Measurements from ENCODE around the gene LRRC43. TPM values are rescaled to one million over a fixed set of nuclear protein-coding genes. Genes with fewer than 3 reads are reported as not detected.
"Not testable (repeated sequence)": the region's sequence is repeated elsewhere in the genome, so short reads cannot be mapped to it uniquely, and the experiment has no call there.

Gene LRRC43
- total RNA-seq, 1 donor from 2014 or later = 0.99 TPM

GRCh38 chr12:122155705-122156104 is 27.2 kb upstream of the LRRC43 start:
- no peak for DNase-seq (ENCODE audit: low read depth in 2 of 2)

- DNase-seq (ENCODE audit: low read depth in 2 of 2) = no peak
Observed at GRCh38 chr12:122158700-122159285, 24.1 kb upstream of the LRRC43 start.

DNA sequence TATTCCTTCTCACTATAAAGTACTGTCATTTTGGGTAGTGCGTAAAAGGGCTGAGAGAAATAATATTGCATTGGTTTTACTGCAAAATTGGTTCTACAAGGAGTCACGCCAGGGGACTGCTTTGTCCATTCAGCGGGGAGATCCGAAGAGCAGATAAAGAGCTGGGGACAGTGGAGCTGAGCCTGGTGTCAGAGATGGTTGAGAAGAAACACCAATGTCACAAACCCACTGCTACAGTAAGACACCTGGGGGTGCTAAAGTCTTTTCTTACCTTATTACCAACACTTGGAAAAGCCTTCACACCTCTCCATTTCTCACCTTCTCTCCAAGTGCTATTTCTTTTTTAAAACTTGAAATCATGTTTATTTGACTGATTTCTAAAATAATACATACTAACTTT is 23.0 kb upstream of the LRRC43 start:
- DNase-seq (ENCODE audit: low read depth in 2 of 2) = no peak

DNA sequence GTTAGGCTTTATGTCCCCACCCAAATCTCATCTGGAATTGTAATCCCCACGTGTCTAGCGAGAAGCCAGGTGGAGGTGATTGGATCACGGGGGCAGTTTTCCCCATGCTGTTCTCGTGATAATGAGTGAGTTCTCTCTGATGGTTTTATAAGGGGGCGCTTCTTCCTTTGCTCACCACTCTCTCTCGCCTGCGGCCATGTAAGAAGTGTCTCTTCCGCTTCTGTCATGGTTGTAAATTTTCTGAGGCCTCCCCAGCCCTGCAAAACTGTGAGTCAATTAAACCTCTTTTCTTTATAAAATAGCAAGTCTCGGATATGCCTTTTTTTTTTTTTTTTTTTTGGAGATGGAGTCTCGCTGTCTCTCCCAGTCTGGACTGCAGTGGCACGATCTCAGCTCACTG is 22.2 kb upstream of the LRRC43 start:
- DNase-seq (ENCODE audit: low read depth in 2 of 2) = no peak

- DNase-seq (ENCODE audit: low read depth in 2 of 2) = no peak
Observed at GRCh38 chr12:122161682-122162081, 21.2 kb upstream of the LRRC43 start.

DNA sequence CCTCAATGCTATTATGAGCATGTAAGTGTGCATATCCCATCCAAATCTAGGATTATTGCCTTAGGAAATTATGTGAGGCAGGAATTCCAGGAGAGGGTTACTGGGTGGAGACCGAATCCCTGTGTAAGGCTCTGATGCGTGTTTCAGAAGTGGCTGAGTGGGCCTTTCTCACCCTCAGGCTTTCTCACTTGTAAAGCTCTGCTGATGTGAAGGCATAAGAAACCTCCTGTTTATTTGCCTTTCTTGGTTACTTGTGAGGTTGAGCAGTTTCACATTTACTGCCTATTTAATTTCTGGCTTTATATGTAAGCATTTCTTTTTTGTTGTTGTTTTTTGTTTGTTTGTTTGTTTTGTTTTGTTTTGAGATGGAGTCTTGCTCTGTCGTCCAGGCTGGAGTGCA is 19.9 kb upstream of the LRRC43 start:
- DNase-seq (ENCODE audit: low read depth in 2 of 2) = no peak

DNA sequence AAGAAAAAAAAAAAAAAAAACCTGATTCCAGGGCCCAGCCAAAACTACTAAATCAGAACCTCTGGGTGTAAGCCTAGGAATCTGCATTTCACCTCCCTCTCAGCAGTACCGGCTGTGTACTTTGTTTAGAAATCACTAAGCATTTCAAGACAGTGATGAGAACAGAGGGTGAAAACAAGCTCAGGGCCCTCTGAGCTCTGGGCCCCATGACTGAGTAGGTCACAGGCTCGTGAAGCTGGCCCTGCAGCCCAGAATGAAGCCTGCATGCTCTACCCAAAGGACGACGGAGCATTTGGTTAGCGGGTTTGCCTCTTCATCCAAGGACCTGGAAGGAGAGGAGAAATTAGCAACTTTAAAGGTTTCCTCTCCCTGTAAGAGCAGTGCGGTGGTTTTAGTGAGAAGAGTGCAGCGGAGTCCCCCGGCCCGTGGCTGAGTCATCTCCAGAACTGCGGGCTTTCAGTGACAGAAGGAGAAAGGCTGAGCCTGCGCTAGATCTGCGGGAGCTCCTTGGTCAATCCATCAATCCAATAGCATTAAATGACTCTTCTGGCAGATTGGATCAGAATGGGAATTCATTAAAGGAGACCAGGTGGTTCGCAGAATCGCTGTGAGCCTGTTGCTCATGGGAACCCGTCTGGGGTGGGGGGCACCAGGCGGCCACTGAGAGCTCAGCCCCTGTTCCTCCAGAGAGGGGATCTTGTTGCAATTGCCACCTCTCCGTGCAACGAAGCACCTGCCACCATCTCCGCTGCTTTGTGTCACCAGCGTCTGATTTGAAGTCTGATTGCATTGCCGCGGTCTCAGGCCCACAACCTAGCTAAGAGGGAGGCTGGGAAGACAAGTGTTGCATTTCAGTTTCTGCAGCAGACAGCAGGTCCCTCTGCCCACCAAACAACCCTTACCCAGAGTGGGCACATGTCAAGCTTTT is 16.2 kb upstream of the LRRC43 start:
- DNase-seq (ENCODE audit: low read depth in 2 of 2) = no peak

DNA sequence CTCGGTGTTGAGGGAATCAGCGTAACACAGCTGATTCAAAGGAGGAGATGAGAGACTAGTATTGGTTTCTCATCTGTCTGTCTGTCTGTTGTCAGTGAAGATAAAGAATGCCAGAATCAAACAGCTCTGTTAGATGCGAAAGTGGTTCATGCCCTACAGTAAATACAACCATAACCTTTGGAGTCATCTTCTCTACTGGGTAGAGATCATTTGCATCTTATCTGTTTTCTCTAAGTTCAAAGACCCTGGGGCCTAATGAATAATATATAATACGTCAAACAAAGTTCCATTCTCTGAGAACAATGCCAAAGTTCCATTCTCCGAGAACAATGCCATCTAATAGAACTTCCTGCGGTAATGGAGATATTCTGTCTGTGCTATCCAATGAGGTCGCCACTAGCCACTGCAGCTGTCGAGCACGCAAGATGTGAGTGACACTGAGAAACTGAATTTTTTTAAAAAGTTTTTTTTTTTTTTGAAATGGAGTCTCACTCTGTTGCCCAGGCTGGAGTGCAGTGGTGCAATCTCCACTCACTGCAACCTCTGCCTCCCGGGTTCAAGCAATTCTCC is 15.5 kb upstream of the LRRC43 start:
- peak; percentile 36 to 65 for DNase-seq (ENCODE audit: low read depth in 2 of 2)

GRCh38 chr12:122168492-122168891 is 14.4 kb upstream of the LRRC43 start:
- no peak for DNase-seq (ENCODE audit: low read depth in 2 of 2)

GRCh38 chr12:122171399-122171798 is 11.5 kb upstream of the LRRC43 start:
- DNase-seq (ENCODE audit: low read depth in 2 of 2) = no peak

GRCh38 chr12:122172262-122172939 is 10.5 kb upstream of the LRRC43 start:
- no peak for DNase-seq (ENCODE audit: low read depth in 2 of 2)

- no peak for DNase-seq (ENCODE audit: low read depth in 2 of 2)
Observed at GRCh38 chr12:122174155-122174845, 8.6 kb upstream of the LRRC43 start, which contains the start of gene IL31. IL31 (minus strand) TSS chr12:122174221; CDS start chr12:122174172, 49 bp downstream.

- DNase-seq (ENCODE audit: low read depth in 2 of 2) = not testable (repeated sequence)
Observed at GRCh38 chr12:122176473-122176872, 6.5 kb upstream of the LRRC43 start.

DNA sequence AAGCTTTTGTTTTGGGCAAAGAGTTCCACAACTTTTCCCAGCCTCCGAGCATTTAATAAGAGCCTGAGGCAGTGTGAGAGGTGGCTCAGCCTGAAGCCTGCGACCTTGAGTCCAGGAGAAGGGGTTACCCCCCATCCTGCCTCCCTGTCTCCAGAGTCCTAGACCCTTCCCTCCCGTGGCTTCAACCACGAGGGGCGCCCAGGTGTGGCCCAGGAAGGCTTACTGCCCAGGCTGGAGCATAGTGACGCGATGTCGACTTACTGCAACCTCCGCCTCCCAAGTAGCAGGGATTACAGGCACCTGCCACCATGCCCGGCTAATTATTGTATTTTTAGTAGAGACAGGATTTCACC is 641 bp downstream of the LRRC43 start:
- DNase-seq (ENCODE audit: low read depth in 2 of 2) = no peak

DNA sequence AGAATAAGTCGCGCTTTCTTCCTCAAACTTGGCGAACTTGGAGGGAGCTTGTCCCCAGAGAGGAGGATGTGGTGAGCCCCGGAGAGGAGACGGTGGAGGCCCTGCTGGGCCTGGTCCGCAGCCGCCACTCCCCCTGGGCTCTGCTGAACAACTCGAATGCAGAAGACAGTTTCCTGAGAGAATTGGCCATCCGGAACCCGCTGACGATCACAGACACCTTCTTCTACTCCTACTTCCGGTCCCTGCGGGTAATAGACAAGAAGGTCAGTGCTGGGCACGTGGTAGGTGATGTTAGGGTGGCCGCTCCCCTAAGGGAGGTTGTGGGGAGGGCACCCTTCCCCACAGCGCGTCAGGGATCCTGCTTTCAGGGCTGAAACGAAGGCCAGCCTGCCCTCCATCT is 1.6 kb downstream of the LRRC43 start:
- DNase-seq (ENCODE audit: low read depth in 2 of 2) = no peak

DNA sequence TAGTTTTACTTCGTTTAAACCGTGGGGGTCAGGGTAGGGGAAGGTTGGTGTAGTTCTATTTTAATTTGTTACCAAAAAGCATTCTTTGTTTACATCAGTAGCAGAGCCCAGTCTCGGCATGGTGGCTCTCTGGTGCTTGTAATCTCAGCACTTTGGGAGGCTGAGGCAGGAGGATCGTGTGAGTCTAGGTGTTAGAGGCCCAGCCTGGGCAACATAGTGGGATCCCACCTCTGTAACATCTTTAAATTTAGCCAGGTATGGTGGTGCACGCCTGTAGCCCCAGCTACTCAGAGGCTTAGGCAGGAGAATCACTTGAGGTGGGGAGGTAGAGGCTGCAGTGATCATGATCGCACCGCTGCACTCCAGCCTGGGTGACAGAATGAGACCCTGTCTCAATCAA is 2.2 kb downstream of the LRRC43 start:
- no peak for DNase-seq (ENCODE audit: low read depth in 2 of 2)

GRCh38 chr12:122185494-122186082 is 2.7 kb downstream of the LRRC43 start:
- no peak for DNase-seq (ENCODE audit: low read depth in 2 of 2)

DNA sequence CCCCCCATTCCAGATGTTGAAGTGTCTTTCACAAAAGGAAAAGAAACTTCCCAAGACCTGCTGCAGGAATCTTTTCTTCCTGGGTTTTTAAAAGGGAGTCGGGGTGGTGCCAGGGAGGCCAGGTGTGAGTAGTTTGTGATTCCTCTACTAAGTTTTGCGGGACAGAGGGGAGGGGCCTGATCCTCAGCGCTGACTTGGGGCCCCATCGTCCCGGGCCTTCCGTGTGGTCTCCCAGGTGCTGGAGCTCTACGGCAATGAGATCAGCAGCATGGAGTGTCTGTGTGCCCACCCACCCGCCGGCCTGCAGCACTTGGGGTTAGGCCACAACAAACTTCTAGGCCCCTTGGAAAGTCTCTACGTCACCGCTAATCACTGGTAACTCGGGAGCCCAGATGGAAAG is 4.5 kb downstream of the LRRC43 start:
- DNase-seq (ENCODE audit: low read depth in 2 of 2) = no peak

DNA sequence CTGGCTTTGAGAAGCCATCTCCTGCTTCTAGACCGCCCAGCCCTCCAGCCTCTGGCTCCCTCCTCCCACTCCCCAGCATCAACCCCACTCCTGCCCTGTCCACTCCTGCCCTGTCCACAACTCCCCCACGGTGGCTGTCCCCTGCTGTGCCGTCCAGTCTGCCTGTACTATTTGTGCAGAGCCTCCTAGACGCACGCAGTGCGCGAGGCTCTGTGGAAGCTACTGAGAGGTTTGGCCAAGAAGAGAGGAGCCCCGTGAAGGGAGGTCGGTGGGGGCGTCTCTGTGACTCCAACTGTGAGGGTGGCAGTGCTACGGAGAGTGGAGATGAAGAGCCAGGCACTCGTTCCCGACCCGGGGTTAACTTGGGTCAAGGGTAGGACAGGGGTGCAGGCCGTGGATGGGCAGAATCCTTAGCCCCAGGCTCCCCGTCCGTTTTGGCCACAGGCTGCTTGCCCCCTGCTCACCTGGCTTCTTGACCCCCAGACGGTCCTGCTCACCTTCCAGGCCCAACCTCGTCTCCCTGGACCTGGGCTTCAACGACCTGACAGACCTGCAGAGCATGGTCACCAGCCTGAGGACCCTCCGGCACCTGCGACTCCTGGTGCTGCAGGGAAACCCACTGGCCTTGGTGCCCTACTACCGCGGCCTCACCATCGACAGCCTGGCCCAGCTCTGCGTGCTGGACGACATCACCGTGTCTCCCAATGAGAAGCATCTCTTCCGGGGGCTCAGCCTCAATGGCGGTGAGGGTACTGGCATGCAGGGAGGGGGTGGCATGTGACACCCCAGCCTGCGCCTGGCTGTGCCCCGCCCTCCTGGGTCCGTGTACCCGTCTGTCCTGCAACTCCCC is 6.9 kb downstream of the LRRC43 start:
- no peak for DNase-seq (ENCODE audit: low read depth in 2 of 2)
